ENCODE results near the gene LCN6. TPM values are rescaled to one million over a fixed set of nuclear protein-coding genes. Genes with fewer than 3 reads are reported as not detected.

LCN6 gene
- total and polyA plus RNA-seq, 9 of the 15 experiments (the other 6 are each of a cell fraction or from before 2014, with no cell fraction given) = 0.10 to 0.45 (median 0.37) TPM; not detected in 5

- no peak for TF ChIP-seq CHD7 (IDR thresholded peaks at IDR 0.05; ENCODE audit: low read depth, low read length)
- no peak for TF ChIP-seq NUFIP1 (IDR thresholded peaks at IDR 0.05; ENCODE audit: partially characterized antibody)
- TF ChIP-seq ZNF655 (CRISPR knock-in tag; IDR thresholded peaks at IDR 0.05) = no peak
- TF ChIP-seq CBX1 (IDR thresholded peaks at IDR 0.05; ENCODE audit: low read depth) = no peak
- no peak for TF ChIP-seq PHB2 (IDR thresholded peaks at IDR 0.05; ENCODE audit: low read depth)
- no peak for TF ChIP-seq DIDO1 (tag; IDR thresholded peaks at IDR 0.05; ENCODE audit: low read depth)
- no peak for TF ChIP-seq SAFB2 (IDR thresholded peaks at IDR 0.05; ENCODE audit: borderline replicate concordance, low read depth, low read length, severe bottlenecking)
- TF ChIP-seq GABPB2 (CRISPR knock-in tag; conservative IDR thresholded peaks at IDR 0.05) = no peak
- peak; percentile 56; the same call in 1 of the 2 replicates for TF ChIP-seq NFIX (CRISPR knock-in tag; IDR thresholded peaks at IDR 0.05; ENCODE audit: low read depth)
- no peak for TF ChIP-seq ZNF518B (CRISPR knock-in tag; IDR thresholded peaks at IDR 0.05)
- no peak for TF ChIP-seq SMARCB1 (IDR thresholded peaks at IDR 0.05; ENCODE audit: insufficient read length, low read depth)
- TF ChIP-seq CEBPB (tag; IDR thresholded peaks at IDR 0.05) = no peak
Measured at GRCh38 chr9:136787690-136788400, 39.5 kb upstream of the LCN6 start (continued).

Data from K562 (cell line).